ENCODE results near the gene CPB1. TPM values are rescaled to one million over a fixed set of nuclear protein-coding genes. Genes with fewer than 3 reads are reported as not detected.

CPB1 gene
- total RNA-seq, 5 donors from 2014 or later (not counting 1 experiment from before 2014, with no cell fraction given) = 7.4 to 9.2 (median 8.0) TPM; not detected in 2

DNA sequence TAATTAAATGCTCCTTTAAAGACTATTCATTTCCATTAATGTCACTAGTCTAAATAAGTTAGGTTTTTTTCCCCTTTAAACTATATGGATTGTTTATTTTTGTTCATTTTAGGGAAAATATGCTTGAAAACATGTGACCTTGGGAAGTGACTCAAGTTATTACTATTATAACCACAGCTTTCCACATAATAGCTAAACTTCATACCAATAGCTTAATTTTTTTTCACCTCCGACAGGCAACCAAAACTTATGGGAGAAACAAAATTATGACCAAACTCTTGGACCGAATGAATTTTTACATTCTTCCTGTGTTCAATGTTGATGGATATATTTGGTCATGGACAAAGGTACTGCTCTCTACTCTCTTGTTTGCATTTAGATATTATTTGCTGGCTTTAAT is 53.7 kb downstream of the CPB1 start:
- CTCF ChIA-PET = interaction anchor here in 1 of 2 donors (1.9 kb wide), 1 partner anchor 20 kb away, joined by 5 read pairs; no protein-coding TSS in a partner anchor
- ATAC-seq (replicated peaks in 1 of 4) (no peak), DNase-seq (no peak)
- no peak overlapping the region for H3K27ac ChIP-seq (ENCODE audit: low read length)
- no peaks in the 10 kb centered on the region for H3K27me3 ChIP-seq (replicated peaks in 1 of 2; ENCODE audit: control insufficient read depth in 2 of 2, extremely low read depth in 1 of 2, insufficient read depth in 2 of 2, low read length in 1 of 2)
- no peaks in the 10 kb centered on the region for H3K4me1 Mint-ChIP-seq
- no peak overlapping the region for H3K4me3 ChIP-seq (ENCODE audit: control insufficient read depth in 1 of 2, extremely low read depth in 1 of 2, low read length in 1 of 2)
- H3K4me3 Mint-ChIP-seq = no peak overlapping the region
- no peaks in the 10 kb centered on the region for H3K4me1 ChIP-seq (ENCODE audit: control insufficient read depth in 1 of 2, extremely low read depth in 1 of 2, insufficient read depth in 2 of 2, low read length in 2 of 2)
- no peaks in the 10 kb centered on the region for H3K36me3 Mint-ChIP-seq
- no peaks in the 10 kb centered on the region for H3K9me3 ChIP-seq
- H3K27ac Mint-ChIP-seq = no peak overlapping the region
- peaks cover 4 to 9% of the 10 kb centered on the region in 2 donors for H3K27me3 Mint-ChIP-seq
- POLR2A ChIA-PET = no interaction called here
- no peaks in the 10 kb centered on the region for H3K9me3 Mint-ChIP-seq
- WGBS (ENCODE audit: insufficient coverage) = no CpG with 5 or more reads among the region's 2 CpGs
- H3K36me3 ChIP-seq (ENCODE audit: control insufficient read depth in 2 of 2, extremely low read depth in 1 of 2, insufficient read depth in 1 of 2, low read length in 1 of 2) = no peaks in the 10 kb centered on the region

GRCh38 chr3:148882288-148882687 is 54.7 kb downstream of the CPB1 start:
- H3K9me3 Mint-ChIP-seq = no peaks in the 10 kb centered on the region
- no peak overlapping the region for H3K27ac Mint-ChIP-seq
- peaks cover 1 to 7% of the 10 kb centered on the region in 2 donors for H3K27me3 Mint-ChIP-seq
- H3K4me1 ChIP-seq (ENCODE audit: control insufficient read depth in 1 of 2, extremely low read depth in 1 of 2, insufficient read depth in 2 of 2, low read length in 2 of 2) = no peaks in the 10 kb centered on the region
- H3K27ac ChIP-seq (ENCODE audit: low read length) = no peak overlapping the region
- WGBS (ENCODE audit: insufficient coverage) = no CpG with 5 or more reads among the region's 4 CpGs
- H3K36me3 ChIP-seq (ENCODE audit: control insufficient read depth in 2 of 2, extremely low read depth in 1 of 2, insufficient read depth in 1 of 2, low read length in 1 of 2) = no peaks in the 10 kb centered on the region
- no peaks in the 10 kb centered on the region for H3K4me1 Mint-ChIP-seq
- DNase-seq (no peak), ATAC-seq (replicated peaks in 1 of 4) (no peak)
- POLR2A ChIA-PET = no interaction called here
- H3K9me3 ChIP-seq = no peaks in the 10 kb centered on the region
- CTCF ChIA-PET = interaction anchor here in 1 of 2 donors (0.6 kb wide), 1 partner anchor 24 kb away, joined by 3 read pairs; no protein-coding TSS in a partner anchor
- no peaks in the 10 kb centered on the region for H3K27me3 ChIP-seq (replicated peaks in 1 of 2; ENCODE audit: control insufficient read depth in 2 of 2, extremely low read depth in 1 of 2, insufficient read depth in 2 of 2, low read length in 1 of 2)
- H3K36me3 Mint-ChIP-seq = no peaks in the 10 kb centered on the region
- H3K4me3 Mint-ChIP-seq = no peak overlapping the region
- H3K4me3 ChIP-seq (ENCODE audit: control insufficient read depth in 1 of 2, extremely low read depth in 1 of 2, low read length in 1 of 2) = no peak overlapping the region

- H3K9me3 Mint-ChIP-seq = no peaks in the 10 kb centered on the region
- H3K27ac Mint-ChIP-seq = no peak overlapping the region
Observed at GRCh38 chr3:148883163-148883562, 55.6 kb downstream of the CPB1 start.

DNA sequence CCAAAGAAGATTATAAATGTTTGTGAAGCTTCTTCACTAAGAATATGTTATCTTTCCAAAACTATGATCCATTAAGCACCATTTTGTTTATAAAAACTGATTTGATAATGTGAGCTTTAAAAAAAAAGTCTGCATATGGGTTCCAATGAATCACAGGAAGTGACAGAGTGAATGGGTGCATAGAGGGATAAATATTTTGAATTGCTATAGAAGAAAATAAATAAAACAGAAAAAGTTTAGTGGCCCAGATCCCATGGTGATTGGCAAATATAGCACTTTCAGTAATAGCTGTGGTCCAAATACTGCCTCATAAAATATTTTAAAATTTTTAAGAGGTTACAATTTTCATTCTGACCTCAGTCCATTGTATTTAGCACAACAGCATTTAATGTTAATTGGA is 56.6 kb downstream of the CPB1 start:
- ChIA-PET POLR2A (interaction anchor here in 1 of 2 donors (0.7 kb wide), 1 partner anchor 37 kb away, joined by 3 read pairs; no protein-coding TSS in a partner anchor), CTCF (no interaction called here)
- Mint-ChIP-seq H3K4me1 (no peaks in the 10 kb centered on the region), H3K27me3 (peaks cover 12 to 15% of the 10 kb centered on the region in 2 donors), H3K4me3 (no peak overlapping the region), H3K9me3 (no peaks in the 10 kb centered on the region), H3K27ac (no peak overlapping the region), H3K36me3 (no peaks in the 10 kb centered on the region)
- no peaks in the 10 kb centered on the region for H3K9me3 ChIP-seq
- H3K36me3 ChIP-seq (ENCODE audit: control insufficient read depth in 2 of 2, extremely low read depth in 1 of 2, insufficient read depth in 1 of 2, low read length in 1 of 2) = no peaks in the 10 kb centered on the region
- ATAC-seq (replicated peaks in 1 of 4) (no peak), DNase-seq (no peak)
- H3K4me1 ChIP-seq (ENCODE audit: control insufficient read depth in 1 of 2, extremely low read depth in 1 of 2, insufficient read depth in 2 of 2, low read length in 2 of 2) = no peaks in the 10 kb centered on the region
- no peak overlapping the region for H3K27ac ChIP-seq (ENCODE audit: low read length)
- H3K27me3 ChIP-seq (replicated peaks in 1 of 2; ENCODE audit: control insufficient read depth in 2 of 2, extremely low read depth in 1 of 2, insufficient read depth in 2 of 2, low read length in 1 of 2) = no peaks in the 10 kb centered on the region
- no peak overlapping the region for H3K4me3 ChIP-seq (ENCODE audit: control insufficient read depth in 1 of 2, extremely low read depth in 1 of 2, low read length in 1 of 2)

More at GRCh38 chr3:148883163-148883562, 55.6 kb downstream of the CPB1 start:
- Histone ChIP-seq H3K9me3 (no peaks in the 10 kb centered on the region), H3K4me1 (ENCODE audit: control insufficient read depth in 1 of 2, extremely low read depth in 1 of 2, insufficient read depth in 2 of 2, low read length in 2 of 2) (no peaks in the 10 kb centered on the region), H3K36me3 (ENCODE audit: control insufficient read depth in 2 of 2, extremely low read depth in 1 of 2, insufficient read depth in 1 of 2, low read length in 1 of 2) (no peaks in the 10 kb centered on the region), H3K4me3 (ENCODE audit: control insufficient read depth in 1 of 2, extremely low read depth in 1 of 2, low read length in 1 of 2) (no peak overlapping the region), H3K27me3 (replicated peaks in 1 of 2; ENCODE audit: control insufficient read depth in 2 of 2, extremely low read depth in 1 of 2, insufficient read depth in 2 of 2, low read length in 1 of 2) (no peaks in the 10 kb centered on the region), H3K27ac (ENCODE audit: low read length) (no peak overlapping the region)
- POLR2A ChIA-PET = no interaction called here
- CTCF ChIA-PET = no interaction called here
- Mint-ChIP-seq H3K4me3 (no peak overlapping the region), H3K36me3 (no peaks in the 10 kb centered on the region), H3K4me1 (no peaks in the 10 kb centered on the region), H3K27me3 (peaks cover 10 to 13% of the 10 kb centered on the region in 2 donors)
- ATAC-seq (replicated peaks in 1 of 4) (no peak), DNase-seq (no peak)
- WGBS (ENCODE audit: insufficient coverage) = 100% methylated on average over 1 of the region's 1 CpG

DNA sequence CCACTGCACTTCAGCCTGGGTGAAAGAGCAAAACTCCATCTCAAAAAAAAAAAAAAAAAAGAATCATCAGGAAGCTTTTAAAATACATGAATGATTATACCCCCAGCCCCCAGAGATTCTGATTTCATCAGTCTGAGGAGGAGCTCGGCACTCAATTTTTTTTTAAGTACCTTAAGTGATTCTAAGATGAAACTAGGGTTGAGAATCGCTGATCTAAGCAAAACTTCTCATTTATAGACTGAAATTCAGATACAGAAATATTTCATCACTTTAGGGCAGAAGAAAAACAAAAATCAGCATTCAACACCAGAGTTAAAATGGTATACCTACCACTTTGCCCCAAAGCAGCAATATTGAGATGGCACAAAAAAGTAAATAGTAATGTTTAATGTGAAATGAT is 62.2 kb downstream of the CPB1 start:
- H3K27me3 ChIP-seq (replicated peaks in 1 of 2; ENCODE audit: control insufficient read depth in 2 of 2, extremely low read depth in 1 of 2, insufficient read depth in 2 of 2, low read length in 1 of 2) = peaks cover 0 to 2% of the 10 kb centered on the region in 2 experiments
- no peak overlapping the region for H3K27ac ChIP-seq (ENCODE audit: low read length)
- peaks cover 0 to 5% (median 2%) of the 10 kb centered on the region in 3 donors for H3K9me3 Mint-ChIP-seq
- H3K9me3 ChIP-seq = no peaks in the 10 kb centered on the region
- H3K4me1 Mint-ChIP-seq = no peaks in the 10 kb centered on the region
- no peak overlapping the region for H3K4me3 Mint-ChIP-seq
- H3K4me3 ChIP-seq (ENCODE audit: control insufficient read depth in 1 of 2, extremely low read depth in 1 of 2, low read length in 1 of 2) = no peak overlapping the region
- H3K4me1 ChIP-seq (ENCODE audit: control insufficient read depth in 1 of 2, extremely low read depth in 1 of 2, insufficient read depth in 2 of 2, low read length in 2 of 2) = no peaks in the 10 kb centered on the region
- POLR2A ChIA-PET = no interaction called here
- H3K27ac Mint-ChIP-seq = no peak overlapping the region
- ATAC-seq (replicated peaks in 1 of 4) = no peak
- H3K27me3 Mint-ChIP-seq = peaks cover 14 to 20% of the 10 kb centered on the region in 2 donors
- no CpG with 5 or more reads among the region's 2 CpGs for WGBS (ENCODE audit: insufficient coverage)
- H3K36me3 ChIP-seq (ENCODE audit: control insufficient read depth in 2 of 2, extremely low read depth in 1 of 2, insufficient read depth in 1 of 2, low read length in 1 of 2) = no peaks in the 10 kb centered on the region
- H3K36me3 Mint-ChIP-seq = no peaks in the 10 kb centered on the region
- DNase-seq = no peak
- CTCF ChIA-PET = interaction anchor here in 1 of 2 donors (0.6 kb wide), 1 partner anchor 16 kb away, joined by 3 read pairs; no protein-coding TSS in a partner anchor

- DNase-seq (no peak), ATAC-seq (replicated peaks in 1 of 4) (no peak)
- ChIA-PET POLR2A (no interaction called here), CTCF (no interaction called here)
- WGBS (ENCODE audit: insufficient coverage) = 64% methylated on average over 2 of the region's 3 CpGs
- no peak overlapping the region for H3K27ac Mint-ChIP-seq
- Histone ChIP-seq H3K27ac (ENCODE audit: low read length) (no peak overlapping the region), H3K9me3 (no peaks in the 10 kb centered on the region), H3K36me3 (ENCODE audit: control insufficient read depth in 2 of 2, extremely low read depth in 1 of 2, insufficient read depth in 1 of 2, low read length in 1 of 2) (no peaks in the 10 kb centered on the region), H3K27me3 (replicated peaks in 1 of 2; ENCODE audit: control insufficient read depth in 2 of 2, extremely low read depth in 1 of 2, insufficient read depth in 2 of 2, low read length in 1 of 2) (peaks cover 0 to 2% of the 10 kb centered on the region in 2 experiments), H3K4me1 (ENCODE audit: control insufficient read depth in 1 of 2, extremely low read depth in 1 of 2, insufficient read depth in 2 of 2, low read length in 2 of 2) (no peaks in the 10 kb centered on the region), H3K4me3 (ENCODE audit: control insufficient read depth in 1 of 2, extremely low read depth in 1 of 2, low read length in 1 of 2) (no peak overlapping the region)
- H3K9me3 Mint-ChIP-seq = peaks cover 0 to 5% (median 2%) of the 10 kb centered on the region in 3 donors
- no peaks in the 10 kb centered on the region for H3K4me1 Mint-ChIP-seq
- no peak overlapping the region for H3K4me3 Mint-ChIP-seq
- H3K27me3 Mint-ChIP-seq = peaks cover 4 to 13% of the 10 kb centered on the region in 2 donors
- H3K36me3 Mint-ChIP-seq = no peaks in the 10 kb centered on the region
Observed at GRCh38 chr3:148896062-148896461, 68.5 kb downstream of the CPB1 start.
